ENCODE measurements around the gene GLT6D1. TPM values are rescaled to one million over a fixed set of nuclear protein-coding genes. Genes with fewer than 3 reads are reported as not detected.

Gene GLT6D1
- total RNA-seq, 1 experiment from 2014 or later, result not detected

- ChIA-PET CTCF (interaction anchor here (0.6 to 0.7 kb wide), 2 partner anchors 14 to 71 kb away, joined by 3 to 4 read pairs; no protein-coding TSS in a partner anchor), POLR2A (no interaction called here)
- no peak overlapping the region for H3K4me3 ChIP-seq (ENCODE audit: low read depth in 2 of 2, low read length in 2 of 2)
- no peaks in the 10 kb centered on the region for H3K36me3 ChIP-seq (ENCODE audit: control insufficient read depth, insufficient read depth, low read length)
- ATAC-seq, result no peak
- no peak overlapping the region for H3K27ac ChIP-seq (ENCODE audit: low read length)
- in situ Hi-C loops (cut with HindIII; ENCODE audit: low pct_unique_long_range_greater_than_20kb, low sequenced_read_pairs), result no loop called here
- DNase-seq (ENCODE audit: low read depth, low spot score), result no peak
- TF ChIP-seq SIN3A (IDR thresholded peaks at IDR 0.05; ENCODE audit: borderline replicate concordance, insufficient read depth, low read depth, low read length), result no peak
- no peak; the same call in 1 of the 2 replicates for TF ChIP-seq CTCF (IDR thresholded peaks at IDR 0.05)
- TF ChIP-seq REST (IDR thresholded peaks at IDR 0.05; ENCODE audit: insufficient read depth in 1 of 2, low read depth in 2 of 2, low read length in 1 of 2), result no peak
- no peak for TF ChIP-seq TCF7L2 (IDR thresholded peaks at IDR 0.05; ENCODE audit: low read depth, low read length)
- TF ChIP-seq POLR2AphosphoS5 (IDR thresholded peaks at IDR 0.05; ENCODE audit: low read depth, low read length), result no peak
- H3K9me3 ChIP-seq (ENCODE audit: control insufficient read depth, insufficient read depth, low read depth, low read length), result no peaks in the 10 kb centered on the region
- intact Hi-C loops (cut with micrococcal nuclease; ENCODE audit: unreplicated experiment), result no loop called here
- no peaks in the 10 kb centered on the region for H3K4me1 ChIP-seq (ENCODE audit: control insufficient read depth, insufficient read depth, low read length)
- H3K27me3 ChIP-seq (ENCODE audit: control insufficient read depth, insufficient read depth, low read length), result no peaks in the 10 kb centered on the region; the same call in 1 of the 2 replicates
- no TSS peak for BruUV-seq (replicated peaks)
Measured at GRCh38 chr9:135616619-135617537, 22.5 kb downstream of the GLT6D1 start.

DNA sequence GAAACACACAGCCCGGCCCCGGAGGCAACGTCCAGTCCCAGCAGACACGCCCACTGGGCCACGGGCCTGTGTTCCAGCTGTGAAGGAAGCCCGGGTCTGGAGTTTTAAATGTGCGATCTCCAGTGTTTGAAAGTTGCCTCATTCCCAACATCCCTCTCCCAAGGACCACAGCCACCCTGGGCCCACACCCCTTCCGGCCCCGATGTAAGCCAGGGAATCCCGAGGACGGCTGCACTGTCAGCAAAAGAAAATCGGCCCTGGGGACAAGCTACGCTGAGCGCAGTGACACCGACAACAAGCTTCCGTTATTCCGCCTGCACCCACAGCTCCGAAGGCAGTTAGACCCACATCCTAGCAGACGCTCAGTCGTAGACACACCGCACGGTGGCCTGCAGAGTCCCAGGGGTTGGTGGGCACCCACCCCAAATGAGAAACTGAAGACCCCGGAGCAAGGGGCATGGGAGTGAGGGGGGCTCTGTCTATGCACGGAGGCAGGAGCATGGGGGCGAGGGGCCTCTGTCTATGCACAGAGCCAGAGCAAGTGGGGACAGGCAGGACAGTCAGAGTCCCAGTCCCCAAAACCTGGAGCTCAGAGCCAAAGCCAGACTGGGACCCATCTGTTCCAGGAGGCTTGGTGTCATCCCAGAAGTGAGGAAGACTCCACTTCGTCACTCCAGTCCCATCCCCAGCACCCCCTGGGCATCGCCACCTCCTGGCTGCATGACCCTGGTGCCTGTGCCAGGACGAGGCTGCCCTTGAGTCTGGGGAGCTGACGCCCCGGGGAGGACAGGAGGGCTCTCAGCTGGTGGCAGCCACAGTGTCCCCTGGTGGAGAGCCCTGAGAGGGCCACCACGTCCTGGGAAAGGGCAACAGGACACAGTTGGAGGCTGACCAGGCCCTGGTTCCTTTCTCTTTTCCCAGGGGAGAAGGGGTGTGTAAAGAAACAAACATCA lies 23.4 kb downstream of the GLT6D1 start:
- POLR2A ChIA-PET, result no interaction called here

More for the DNA sequence above, 23.4 kb downstream of the GLT6D1 start:
- Histone ChIP-seq H3K36me3 (ENCODE audit: control insufficient read depth, insufficient read depth, low read length) (no peaks in the 10 kb centered on the region), H3K27ac (ENCODE audit: low read length) (no peak overlapping the region), H3K9me3 (ENCODE audit: control insufficient read depth, insufficient read depth, low read depth, low read length) (no peaks in the 10 kb centered on the region), H3K27me3 (ENCODE audit: control insufficient read depth, insufficient read depth, low read length) (no peaks in the 10 kb centered on the region; the same call in 1 of the 2 replicates), H3K4me3 (ENCODE audit: low read depth in 2 of 2, low read length in 2 of 2) (no peak overlapping the region), H3K4me1 (ENCODE audit: control insufficient read depth, insufficient read depth, low read length) (no peaks in the 10 kb centered on the region)
- DNase-seq (ENCODE audit: low read depth, low spot score) (no peak), ATAC-seq (peak; percentile 46; the same call in 1 of the 2 replicates)
- in situ Hi-C loops (cut with HindIII; ENCODE audit: low pct_unique_long_range_greater_than_20kb, low sequenced_read_pairs) (no loop called here), intact Hi-C loops (cut with micrococcal nuclease; ENCODE audit: unreplicated experiment) (no loop called here)
- no TSS peak for BruUV-seq (replicated peaks)
- CTCF ChIA-PET, result interaction anchor here (0.7 kb wide), 1 partner anchor 72 kb away, joined by 3 read pairs; no protein-coding TSS in a partner anchor
- no peak; the same call in 1 of the 2 replicates for TF ChIP-seq CTCF (IDR thresholded peaks at IDR 0.05)
- TF ChIP-seq POLR2AphosphoS5 (IDR thresholded peaks at IDR 0.05; ENCODE audit: low read depth, low read length), result no peak
- no peak for TF ChIP-seq REST (IDR thresholded peaks at IDR 0.05; ENCODE audit: insufficient read depth in 1 of 2, low read depth in 2 of 2, low read length in 1 of 2)
- TF ChIP-seq SIN3A (IDR thresholded peaks at IDR 0.05; ENCODE audit: borderline replicate concordance, insufficient read depth, low read depth, low read length), result no peak
